SKM-1 treated with dmso at 0.1 percent for 144 hours (cell line): ENCODE measurements around the gene YPEL4.
"Not testable (repeated sequence)": the region's sequence is repeated elsewhere in the genome, so short reads cannot be mapped to it uniquely, and the experiment has no call there.

Experiments
- DNase-seq: peaks from one replicate; lab custom pipeline; 2025; ENCODE audit not compliant: unreplicated experiment; lab: John Stamatoyannopoulos, UW

The YPEL4 gene, protein sequence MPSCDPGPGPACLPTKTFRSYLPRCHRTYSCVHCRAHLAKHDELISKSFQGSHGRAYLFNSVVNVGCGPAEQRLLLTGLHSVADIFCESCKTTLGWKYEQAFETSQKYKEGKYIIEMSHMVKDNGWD

GRCh38 chr11:57649826-57650738, at the start of gene YPEL4:
TSS of gene YPEL4 (minus strand) at chr11:57649912. CDS start at chr11:57647107, 2,805 bp downstream.
- no peak for DNase-seq

GRCh38 chr11:57698843-57699365, 49.2 kb upstream of the YPEL4 start:
- DNase-seq: no peak

GRCh38 chr11:57690474-57690873, 40.8 kb upstream of the YPEL4 start:
- not testable (repeated sequence) for DNase-seq

- DNase-seq: no peak
These were observed 31.5 kb upstream of the YPEL4 start for GRCh38 chr11:57681168-57681567.

- DNase-seq: no peak
These were observed 30.8 kb upstream of the YPEL4 start for GRCh38 chr11:57680552-57680874.

- DNase-seq: no peak
These were observed 29.7 kb upstream of the YPEL4 start for GRCh38 chr11:57679396-57679795.

DNA sequence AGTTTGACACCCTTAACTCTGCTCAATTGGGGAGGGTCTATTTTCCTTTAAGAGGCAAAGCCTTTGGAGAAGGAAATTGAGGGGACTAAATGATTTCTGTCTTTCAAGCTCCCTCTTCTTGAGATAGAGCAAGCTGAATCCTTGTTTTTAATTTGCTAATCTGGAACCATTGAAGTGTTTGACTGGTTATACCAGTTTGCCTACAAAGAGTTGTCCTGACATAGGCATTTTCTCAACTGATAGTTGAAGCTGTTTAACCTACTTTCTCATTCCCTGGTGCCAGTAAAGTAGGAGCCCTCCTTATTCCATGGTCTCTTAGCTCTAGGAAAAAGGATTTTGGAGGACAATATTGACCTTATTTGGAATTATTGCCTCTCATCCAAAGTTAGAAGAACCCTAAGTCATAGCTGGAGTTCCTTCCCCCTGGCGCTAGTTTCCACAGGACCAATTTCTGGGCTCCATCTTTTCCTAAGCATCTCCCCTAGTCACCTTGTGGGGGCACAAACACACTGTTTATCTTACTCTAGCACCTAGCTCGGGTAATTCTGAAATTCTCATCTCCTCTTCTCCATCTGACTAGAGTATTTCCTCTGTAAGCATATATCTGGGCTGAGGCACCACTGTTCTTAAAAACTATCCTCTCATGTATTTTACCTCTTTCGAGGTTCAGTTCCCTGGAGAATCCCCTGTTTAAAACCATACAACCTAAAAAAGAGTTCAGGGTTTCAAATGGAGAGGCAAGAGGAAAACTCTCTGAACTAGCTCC, 25.6 kb upstream of the YPEL4 start:
- DNase-seq: no peak

- DNase-seq: no peak
These were observed 24.5 kb upstream of the YPEL4 start for GRCh38 chr11:57674251-57674650.

GRCh38 chr11:57668434-57668782, 18.7 kb upstream of the YPEL4 start:
- peak; percentile 16 for DNase-seq

DNA sequence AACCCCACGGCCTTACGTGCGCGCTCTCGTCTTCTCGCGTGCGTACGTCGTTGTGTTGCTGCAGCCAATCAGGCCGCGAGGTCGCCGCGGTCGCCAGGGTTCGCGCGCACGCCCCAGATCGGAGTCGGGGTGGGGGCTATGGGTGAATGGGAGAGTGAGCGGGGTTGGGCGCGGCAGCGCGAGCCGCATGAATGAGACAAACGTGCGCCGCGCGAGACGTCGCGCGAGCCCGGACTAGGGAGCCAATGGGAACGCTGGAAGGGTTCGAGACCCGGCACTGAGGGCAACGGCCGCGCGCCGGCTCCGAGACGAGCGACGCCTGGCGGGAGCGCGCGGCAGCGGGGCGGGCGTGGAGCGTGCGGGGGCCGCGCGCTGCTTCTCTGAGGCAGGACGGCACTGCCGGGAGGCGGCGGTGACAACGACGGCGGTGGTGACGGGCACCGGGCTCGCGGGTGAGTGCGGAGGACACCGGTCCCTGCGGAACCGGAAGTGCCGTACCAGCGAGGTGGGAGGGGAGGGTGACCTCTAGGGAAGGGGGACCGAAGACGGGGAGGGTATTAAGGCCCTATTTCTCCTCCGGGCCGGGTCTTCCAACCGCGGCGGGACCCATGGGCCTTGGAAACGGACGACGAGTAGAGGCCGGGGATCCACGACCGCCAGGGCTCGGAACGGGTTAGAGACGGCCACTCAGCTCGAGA, 18.2 kb upstream of the YPEL4 start, which contains the start of gene ZDHHC5:
Gene ZDHHC5, plus strand, starts transcription at position 379 of the 698 bp plus-strand sequence. CDS start 4,977 bp downstream, outside the sequence.
- peak; percentile 98 for DNase-seq

- DNase-seq: peak; percentile 97
These were observed 17.5 kb upstream of the YPEL4 start for GRCh38 chr11:57667117-57667735.

GRCh38 chr11:57663975-57664374, 14.3 kb upstream of the YPEL4 start:
- DNase-seq: no peak

DNA sequence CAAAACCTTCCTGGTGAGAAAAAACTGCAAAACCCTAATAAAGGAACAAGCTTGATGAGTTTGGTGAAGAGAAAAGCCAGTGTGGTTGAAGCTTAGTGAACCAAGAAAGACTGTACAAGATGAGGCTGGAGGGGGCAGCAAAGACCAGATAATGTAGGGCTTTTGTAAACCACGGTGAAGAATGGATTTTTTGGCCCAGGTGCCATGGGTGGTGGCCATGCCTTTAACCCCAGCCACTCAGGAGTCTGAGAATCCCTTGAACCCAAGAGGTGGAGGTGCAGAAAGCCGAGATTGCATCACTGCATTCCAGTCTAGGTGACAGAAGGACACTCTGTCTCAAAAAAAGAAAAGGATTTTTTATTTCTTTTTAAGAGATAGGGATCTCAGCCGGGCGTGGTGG, 13.2 kb upstream of the YPEL4 start:
- DNase-seq: no peak

GRCh38 chr11:57659669-57660068, 10.0 kb upstream of the YPEL4 start:
- no peak for DNase-seq

- DNase-seq: no peak
These were observed 8.3 kb upstream of the YPEL4 start for GRCh38 chr11:57658023-57658361.

DNA sequence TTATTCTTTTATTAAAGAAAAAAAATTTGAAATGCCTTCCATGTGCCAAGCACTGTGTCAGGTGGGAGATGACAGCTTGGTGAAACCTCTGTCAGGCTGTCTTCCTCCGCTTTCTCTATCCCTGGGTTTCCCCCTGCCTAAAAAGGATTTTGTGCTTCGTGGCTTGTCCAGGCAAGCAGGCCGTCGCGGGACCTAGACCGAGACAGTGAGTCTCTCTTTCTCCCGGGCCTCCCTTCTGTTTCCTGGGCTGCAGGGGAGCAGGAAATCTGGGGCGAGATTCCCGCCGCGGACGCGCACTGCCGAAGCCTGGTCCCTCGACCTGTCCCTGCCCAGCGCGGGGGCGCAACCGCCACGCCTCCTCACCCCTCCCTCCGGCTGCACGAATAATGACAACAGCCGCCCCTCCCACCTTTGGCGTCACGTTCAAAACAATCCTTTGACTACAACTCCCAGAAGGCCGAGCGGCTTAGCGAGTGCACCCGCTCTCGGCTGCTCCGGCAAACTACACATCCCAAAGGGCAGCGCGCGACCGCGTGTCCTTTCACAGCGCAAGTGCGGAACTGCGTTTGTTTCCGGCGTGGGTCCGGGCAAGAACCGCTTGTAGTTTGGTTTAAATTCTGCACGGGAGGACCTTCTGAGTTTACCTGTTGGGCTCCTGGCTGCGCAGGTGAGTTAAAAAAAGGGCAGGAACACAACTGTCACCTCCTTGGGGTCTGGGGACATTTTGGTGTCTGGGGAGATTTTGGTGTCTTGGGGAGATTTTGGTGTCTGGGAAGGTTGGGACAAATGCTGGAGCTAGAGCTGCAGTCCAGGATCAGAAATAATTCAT, 7.7 kb upstream of the YPEL4 start, which contains the start of gene CLP1:
Gene CLP1, plus strand, starts transcription at position 569 of the 829 bp plus-strand sequence. CDS start 1,715 bp downstream, outside the sequence.
- peak; percentile 98 for DNase-seq

DNA sequence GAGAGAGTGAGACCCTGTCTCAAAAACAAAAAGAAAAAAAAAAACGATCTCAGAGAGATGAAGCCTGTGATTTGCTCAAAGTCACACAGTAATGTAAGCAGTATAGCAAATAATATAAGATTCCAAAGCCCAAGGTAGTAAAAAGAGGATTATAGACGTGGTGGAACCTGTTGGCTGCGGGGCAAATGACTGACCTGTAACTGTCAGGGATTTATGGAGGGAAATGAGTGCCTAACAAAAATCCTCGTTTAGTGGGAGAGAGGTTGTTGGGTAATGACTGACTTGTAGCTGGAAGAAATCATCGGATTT, 7.1 kb upstream of the YPEL4 start:
- no peak for DNase-seq

DNA sequence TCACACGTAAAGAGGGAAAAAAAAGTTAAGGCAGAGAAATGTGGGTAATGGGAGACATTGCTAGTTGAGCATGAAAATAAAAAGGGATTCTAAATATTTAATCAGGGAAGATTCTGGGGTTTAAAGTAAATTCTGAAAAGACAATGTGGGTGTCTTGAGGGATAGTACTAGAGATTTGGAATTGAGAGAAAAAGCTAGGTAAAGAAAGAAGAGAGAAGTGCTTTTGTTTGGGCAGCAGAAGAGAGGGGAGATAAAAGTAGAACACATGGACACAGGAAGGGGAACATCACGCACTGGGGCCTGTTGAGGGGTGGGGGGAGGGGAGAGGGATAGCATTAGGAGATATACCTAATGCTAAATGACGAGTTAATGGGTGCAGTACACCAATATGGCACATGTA, 3.5 kb upstream of the YPEL4 start:
- DNase-seq: peak; percentile 16

DNA sequence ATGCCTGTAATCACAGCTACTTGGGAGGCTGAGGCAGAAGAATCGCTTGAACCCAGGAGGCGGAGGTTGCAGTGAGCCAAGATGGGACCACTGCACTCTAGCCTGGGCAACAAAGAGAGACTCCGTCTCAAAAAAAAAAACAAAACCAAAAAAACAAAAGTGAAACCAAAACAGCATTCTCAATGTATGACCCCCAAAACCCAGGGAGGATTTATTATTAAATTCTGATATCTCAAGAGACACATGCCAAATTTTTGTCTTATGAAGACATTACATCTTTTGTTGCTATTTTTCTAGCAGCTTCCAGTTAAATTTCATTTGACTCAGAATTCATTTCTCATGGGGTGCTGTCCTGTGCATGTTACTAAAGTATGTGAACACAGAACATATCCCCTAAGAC, 3.0 kb upstream of the YPEL4 start:
- no peak for DNase-seq

- not testable (repeated sequence) for DNase-seq
These were observed 2.5 kb upstream of the YPEL4 start for GRCh38 chr11:57652230-57652629.
